GM12864 (cell line): ENCODE results near the gene STIM1.

Source experiments
- DNase-seq: peaks from one replicate; pipeline ENCODE4 v3.0.0-alpha.2; 2011; ENCODE audit warnings: low read depth
- H3K4me3 ChIP-seq: 2 replicates; pipeline ENCODE4 v1.5.1; 2011; ENCODE audit warnings: mild to moderate bottlenecking, low read depth, low read length, control low read depth
- TF ChIP-seq, protein P1 (sequence below): IDR thresholded peaks from 2 replicates; pipeline ENCODE4 v1.5.1; 2011; ENCODE audit warnings: low read depth, mild to moderate bottlenecking, moderate library complexity, low read length, control low read depth, inconsistent platforms; ENCODE audit errors: missing control alignments

STIM1 gene

DNA sequence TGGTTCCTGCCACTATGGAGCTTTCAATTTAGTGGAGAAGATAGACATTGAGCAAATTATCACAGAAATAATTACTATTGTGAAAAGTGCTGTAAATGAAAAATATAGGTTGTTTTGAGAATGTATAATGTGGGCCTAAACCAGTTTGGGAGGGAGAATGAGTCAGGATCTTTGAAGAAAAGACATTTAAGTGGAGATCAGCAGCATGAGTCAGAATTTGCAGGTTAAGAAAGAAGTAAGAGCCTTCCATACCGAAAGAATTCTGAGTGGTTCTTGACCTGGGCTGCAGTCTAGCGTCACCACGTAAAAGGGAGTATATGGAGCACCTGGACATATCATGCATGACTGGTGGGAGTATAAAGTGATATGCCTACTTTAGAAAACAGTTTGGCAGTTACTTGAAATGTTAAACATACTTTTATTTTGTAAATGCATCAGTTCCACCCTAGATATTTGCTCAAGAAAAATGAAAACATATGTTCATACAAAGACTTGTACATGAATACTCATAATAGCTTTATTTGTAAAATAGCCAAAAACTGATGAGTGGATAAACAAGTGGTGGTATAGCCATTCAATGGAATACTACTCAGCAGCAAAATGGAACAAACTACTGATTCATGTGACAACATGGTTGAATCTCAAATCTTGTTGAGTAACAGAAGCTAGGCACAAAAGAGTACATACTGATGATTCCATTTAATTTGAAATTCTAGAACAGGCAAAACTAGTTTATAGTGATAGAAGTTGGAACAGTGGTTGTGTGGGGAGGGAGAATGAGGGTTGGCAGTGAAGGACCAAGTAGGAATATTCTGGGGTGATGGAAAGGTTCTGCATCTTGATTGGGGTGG lies 99.2 kb downstream of the STIM1 start:
- H3K4me3 ChIP-seq: no peak overlapping the region
- TF ChIP-seq, protein P1, sequence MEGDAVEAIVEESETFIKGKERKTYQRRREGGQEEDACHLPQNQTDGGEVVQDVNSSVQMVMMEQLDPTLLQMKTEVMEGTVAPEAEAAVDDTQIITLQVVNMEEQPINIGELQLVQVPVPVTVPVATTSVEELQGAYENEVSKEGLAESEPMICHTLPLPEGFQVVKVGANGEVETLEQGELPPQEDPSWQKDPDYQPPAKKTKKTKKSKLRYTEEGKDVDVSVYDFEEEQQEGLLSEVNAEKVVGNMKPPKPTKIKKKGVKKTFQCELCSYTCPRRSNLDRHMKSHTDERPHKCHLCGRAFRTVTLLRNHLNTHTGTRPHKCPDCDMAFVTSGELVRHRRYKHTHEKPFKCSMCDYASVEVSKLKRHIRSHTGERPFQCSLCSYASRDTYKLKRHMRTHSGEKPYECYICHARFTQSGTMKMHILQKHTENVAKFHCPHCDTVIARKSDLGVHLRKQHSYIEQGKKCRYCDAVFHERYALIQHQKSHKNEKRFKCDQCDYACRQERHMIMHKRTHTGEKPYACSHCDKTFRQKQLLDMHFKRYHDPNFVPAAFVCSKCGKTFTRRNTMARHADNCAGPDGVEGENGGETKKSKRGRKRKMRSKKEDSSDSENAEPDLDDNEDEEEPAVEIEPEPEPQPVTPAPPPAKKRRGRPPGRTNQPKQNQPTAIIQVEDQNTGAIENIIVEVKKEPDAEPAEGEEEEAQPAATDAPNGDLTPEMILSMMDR: no peak
- no peak for DNase-seq

DNA sequence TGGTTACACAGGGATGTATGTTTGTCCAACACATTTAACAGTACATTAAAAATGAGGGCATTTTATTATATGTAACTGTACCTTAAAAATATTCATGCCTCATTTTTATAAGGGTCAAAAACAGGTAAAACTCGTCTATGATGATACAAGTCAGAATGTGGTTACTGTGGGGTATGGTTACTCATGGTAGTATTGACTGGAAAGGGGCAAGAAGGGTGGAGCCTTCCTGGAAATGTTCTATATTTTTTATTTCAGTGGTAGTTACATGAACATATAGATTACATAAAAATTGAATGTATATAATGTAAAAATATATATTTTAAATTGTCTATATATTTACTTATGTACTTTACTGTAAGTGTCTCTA lies 99.8 kb downstream of the STIM1 start:
- no peak overlapping the region for H3K4me3 ChIP-seq
- no peak for DNase-seq

DNA sequence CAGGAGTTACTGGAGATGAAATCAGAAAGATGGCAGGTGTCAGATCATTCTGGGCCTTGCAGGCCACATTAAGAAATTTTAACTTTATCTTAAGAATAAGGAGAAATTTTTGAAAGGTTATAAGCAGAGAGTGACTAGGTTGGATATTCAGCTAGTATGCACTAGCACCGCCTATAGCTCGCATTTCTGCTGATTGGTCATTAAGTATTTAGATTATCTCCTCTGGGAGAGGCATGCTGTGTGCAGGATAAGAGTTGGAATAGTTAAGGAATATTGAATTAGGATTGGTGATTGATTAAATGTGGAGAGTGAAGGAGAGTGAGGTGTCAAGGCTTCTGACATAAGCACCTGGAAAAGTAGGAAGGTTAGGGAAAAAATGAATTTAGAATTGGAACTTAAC lies 100.6 kb downstream of the STIM1 start:
- TF ChIP-seq, protein P1: no peak
- H3K4me3 ChIP-seq: no peak overlapping the region
- no peak for DNase-seq

More for the DNA sequence above, 99.8 kb downstream of the STIM1 start:
- TF ChIP-seq, protein P1: no peak

DNA sequence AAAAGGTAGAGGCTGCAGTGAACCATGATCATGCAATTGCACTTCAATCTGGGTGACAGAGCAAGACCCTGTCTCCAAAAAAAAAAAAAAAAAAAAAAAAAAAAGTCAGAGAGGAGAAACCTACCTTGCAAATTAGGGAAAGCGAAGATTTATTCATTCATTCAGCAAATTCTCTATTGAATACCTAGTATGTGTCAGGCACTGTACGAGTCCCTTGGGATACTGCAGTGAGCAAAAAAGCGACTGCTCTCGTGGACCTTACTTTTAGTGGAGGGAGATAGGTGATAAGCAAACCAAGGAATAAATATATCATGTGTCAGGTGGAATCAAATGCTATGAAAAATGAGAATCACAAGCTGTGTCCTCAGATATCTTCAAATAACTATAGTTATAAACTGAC lies 101.3 kb downstream of the STIM1 start:
- DNase-seq: no peak
- TF ChIP-seq, protein P1: no peak
- no peak overlapping the region for H3K4me3 ChIP-seq

DNA sequence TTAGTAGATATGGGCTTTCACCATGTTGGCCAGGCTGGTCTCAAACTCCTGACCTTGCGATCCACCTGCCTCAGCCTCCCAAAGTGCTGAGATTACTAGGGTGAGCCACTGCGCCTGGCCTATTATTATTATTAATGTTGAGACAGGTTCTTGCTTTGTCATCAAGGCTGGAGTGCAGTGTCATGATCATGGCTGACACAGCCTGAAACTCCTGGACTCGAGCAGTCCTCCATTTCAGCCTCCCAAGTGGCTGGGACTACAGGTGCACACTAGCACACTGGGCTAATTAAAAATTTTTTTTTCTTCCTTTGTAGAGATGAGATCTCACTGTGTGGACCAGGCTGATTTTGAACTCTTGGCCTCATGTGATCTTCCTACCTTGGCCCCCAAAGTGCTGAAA lies 102.0 kb downstream of the STIM1 start:
- no peak for DNase-seq
- no peak overlapping the region for H3K4me3 ChIP-seq
- TF ChIP-seq, protein P1: no peak

DNA sequence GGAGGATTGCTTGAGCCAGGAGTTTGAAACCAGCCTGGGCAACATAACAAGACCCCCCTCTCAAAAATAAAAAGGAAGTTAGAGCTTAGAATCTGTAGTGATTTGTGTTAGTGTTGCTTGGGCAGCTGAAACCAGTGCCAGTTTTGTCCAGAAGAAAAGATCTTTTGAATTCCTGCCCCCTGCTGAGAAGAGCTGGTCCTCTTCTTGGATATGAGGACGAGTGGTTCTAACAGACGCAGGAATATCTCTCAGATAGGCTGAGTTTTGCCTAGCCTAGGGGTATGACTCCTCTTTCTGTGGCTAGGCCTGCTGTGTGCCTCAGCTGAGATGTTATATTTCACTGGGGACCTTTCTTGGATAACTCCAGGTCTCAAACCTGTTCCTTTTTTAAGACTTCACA lies 102.8 kb downstream of the STIM1 start:
- no peak overlapping the region for H3K4me3 ChIP-seq
- no peak for DNase-seq
- TF ChIP-seq, protein P1: no peak
